Activated CD4-positive, alpha-beta T cell treated with anti-CD3 and anti-CD28 coated beads for 24 hours (primary cell): ENCODE data around the gene GJB4.
"Not testable (repeated sequence)": the region's sequence is repeated elsewhere in the genome, so short reads cannot be mapped to it uniquely, and the experiment has no call there.

Experiments used
- DNase-seq, 2 donors: peaks; one replicate each; pipeline ENCODE4 v3.0.0-alpha.2; 2020; ENCODE audit warnings: low read depth in 2 of 2

GJB4 gene

DNA sequence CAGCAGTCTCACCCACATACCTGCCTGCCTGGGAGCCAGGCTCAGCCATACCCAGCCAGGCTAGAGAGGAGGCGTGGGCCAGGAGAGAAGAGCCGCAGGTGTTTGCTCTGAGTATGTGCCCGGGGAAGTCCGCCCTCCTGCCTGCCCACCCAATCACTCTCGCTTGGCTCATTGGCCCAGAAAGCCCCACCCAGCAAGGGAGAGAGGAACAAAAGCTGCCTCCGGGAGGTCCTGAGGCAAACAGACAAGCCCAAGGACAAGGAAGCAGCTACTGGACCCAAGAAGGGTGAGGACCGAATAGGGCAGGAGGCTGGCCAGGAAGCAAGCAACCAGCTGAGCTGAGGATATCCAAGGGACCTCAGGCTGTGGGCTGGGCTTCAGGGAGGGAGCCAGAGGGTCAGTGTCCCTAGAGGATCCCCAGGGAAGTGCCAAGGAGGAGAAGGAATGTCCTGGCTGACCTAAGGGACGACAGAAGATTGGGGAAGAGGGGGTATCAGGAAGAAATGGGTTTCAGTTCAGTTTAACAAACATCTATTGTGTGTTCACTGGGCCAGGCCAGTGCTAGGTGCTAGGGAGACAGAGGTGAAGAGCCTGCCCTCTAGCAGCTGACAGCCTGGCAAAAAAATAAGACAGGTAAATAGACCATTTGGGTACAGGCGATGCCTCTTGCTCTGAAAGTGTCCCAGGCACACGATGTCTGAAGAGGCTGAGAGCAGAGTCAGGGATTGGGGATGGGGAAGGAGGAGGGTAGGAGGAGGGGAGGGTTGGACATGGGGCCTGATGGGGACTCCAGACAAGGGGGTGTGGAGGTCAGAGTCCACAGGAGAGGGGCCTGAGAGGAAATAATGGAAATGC, at the start of gene GJB4:
GJB4 (plus strand) TSS at position 238 of the 855 bp plus-strand sequence. CDS start 1,515 bp downstream, outside the sequence.
- no peak for DNase-seq

DNA sequence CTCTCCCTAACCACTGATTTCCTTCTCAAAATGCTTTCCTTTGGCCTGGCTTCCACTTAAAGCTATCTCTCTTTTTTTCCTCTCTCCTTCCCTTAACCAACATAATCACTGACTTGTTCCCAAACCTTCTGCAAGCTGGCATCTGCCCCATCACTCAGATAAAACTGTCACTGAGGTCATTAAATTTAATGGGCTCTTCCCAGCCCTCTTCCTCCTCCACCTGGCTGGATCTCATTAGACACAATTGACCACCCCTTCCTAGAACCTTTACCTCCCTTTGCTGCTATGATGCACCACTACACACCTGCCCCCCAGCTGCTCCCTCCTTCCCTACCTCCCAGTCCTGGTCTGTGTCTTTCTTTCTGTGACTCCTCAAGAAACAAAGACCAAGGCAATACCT, 48.7 kb upstream of the GJB4 start:
- DNase-seq = no peak

DNA sequence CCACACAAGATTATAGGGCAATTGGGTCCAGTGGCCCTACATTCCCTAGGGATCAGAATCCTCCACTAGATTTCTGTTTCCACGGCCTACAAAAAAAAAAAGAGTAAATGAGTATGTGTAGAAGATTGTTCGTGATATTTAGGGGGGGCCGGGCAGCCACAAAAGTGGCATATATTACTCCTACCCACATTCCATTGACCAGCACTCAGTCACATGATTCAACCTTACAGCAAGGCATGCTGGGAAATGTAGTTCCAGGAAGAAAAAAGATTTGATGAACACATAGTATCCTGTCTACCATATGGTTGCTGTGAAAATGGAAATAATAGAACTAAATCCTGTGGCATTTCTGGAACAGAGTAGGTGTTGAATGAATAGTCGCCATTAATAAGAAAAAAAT, 48.1 kb upstream of the GJB4 start:
- no peak for DNase-seq

DNA sequence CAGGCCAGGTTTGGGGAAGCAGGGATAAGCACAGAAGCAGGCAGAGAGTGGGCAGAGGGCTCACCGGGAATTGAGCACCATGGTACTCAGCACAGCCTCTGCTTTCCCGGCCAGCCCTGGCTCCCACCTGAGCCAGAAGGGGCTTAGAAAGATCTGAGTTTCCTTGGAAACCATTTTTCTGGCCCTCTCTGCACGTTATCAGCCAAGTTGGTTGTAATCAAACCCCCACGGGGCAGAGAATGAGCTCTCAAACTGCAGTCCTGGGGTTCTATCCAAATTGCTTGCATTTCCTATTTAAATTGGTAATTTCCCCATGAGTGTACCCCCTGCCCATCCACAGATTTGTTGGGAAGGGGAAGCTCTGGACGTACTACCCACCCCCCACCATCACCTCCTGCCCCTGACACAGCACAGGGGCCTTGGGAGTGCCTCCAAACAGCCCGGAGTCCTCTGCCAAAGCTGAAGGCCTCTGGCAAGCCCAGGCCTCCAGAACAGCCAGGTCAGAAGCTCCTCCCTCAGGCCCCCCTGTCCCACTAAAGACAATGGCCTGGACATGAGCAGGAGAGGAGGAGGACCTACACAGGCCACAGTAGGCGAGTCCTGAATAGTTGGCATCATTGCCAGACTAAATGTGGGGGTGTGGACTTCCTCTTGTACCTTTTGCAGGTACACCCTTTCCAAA, 47.4 kb upstream of the GJB4 start:
- no peak for DNase-seq

DNA sequence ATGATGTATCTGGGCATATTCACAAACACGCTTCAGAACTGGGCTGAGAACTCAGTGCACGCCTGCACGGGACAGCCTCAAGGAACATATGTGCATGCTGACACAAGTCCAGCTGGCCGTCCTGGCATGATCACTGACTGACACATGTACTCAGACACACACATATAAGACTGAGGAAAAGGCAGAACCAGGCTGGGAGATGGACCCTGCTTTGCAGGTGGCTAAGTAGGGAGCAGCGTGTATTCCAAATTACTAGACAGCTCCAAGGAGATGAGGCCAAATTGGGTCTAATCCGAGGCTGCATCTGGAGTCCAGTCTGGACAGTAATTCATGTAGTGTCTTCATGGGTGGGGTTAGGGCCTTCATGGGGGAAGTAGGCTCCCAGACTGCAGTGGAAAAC, 46.1 kb upstream of the GJB4 start:
- no peak for DNase-seq

DNA sequence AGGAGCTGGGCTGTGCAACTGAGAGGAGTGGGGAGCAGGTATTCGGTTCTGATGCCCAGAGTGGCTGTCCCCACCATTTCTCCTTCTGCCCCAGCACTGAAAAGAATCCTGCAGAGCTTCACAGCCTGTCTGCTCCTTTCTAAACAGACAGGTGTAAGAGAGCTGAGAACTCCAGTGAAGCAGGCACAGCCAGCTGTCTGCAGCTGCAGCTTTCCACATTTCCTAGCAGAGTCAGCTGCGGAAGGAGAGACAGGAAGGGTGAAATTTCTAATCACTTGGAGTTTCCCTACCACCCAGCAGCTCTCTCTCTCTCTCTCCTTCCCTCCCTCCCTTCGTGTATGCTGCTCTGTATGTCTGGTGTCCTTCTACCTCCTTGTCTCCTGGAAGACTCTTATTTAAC, 45.2 kb upstream of the GJB4 start:
- no peak for DNase-seq

DNA sequence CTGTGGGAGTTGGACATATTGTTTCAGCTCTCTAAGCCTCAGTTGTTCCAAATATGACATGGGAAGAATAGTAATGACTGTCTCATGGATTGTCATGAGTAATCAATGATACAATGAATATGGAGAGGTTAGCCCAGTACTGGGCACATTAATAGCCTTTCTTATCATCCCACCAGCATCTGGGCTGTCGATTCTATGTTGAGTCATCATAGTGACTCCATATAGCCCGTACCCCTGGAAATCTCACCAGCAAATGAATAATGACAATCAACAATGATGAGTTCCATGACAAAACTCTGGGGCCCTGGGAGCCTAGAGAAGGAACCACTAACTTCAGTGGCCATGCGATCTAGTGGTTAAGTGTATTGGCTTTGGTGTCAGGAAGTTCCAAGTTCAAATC, 44.4 kb upstream of the GJB4 start:
- DNase-seq = no peak

DNA sequence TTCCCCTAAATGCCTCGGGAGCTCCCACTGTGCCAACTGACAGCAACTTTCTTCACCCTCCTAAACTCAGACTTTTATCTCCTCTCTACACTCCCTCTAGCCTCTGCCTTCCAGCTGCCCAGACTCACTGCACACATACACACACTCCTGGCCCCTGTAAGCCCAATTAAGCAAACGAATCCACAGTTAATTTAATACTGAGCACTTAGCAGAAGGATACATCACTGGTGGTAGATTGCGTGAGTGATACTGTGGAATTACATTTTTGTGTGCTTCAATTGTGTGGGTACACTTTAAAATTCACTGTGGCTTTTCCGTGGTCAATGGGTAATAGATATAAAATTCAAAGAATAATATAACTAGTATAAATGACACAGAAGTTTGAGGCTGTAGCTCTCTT, 38.3 kb upstream of the GJB4 start:
- DNase-seq = no peak

DNA sequence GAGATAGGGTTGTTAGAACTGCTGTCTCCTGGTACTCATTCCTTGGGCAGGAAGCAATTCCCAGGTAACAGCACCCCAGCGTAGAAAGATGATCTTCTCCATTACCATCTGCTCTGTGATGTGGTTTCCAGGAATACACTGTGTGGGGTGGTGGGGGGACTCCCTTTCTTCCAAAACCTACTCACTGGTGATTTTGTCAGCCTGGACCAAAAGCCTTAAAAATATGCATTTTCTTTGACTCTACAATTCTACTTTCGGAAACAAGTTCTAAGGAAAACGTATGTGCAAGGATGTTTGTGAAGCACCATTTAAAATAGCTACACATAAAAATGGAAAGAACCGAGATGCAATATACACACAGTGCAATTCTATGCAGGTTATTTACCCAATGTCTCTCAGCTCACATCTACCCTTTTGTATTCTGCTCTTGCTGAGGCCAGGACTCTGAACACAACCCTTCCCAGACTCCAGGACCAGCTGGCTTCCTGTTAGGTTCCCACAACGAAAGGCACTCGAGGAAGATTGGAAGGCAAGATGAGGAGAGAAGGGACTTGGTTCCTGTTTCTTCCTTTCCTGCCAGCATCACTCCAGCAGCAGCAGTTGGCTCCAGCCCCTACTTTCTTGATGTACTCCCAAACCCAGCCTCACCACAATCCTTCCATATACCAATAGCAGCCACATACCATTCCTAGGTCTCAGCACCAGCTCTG, 37.7 kb upstream of the GJB4 start:
- no peak for DNase-seq

DNA sequence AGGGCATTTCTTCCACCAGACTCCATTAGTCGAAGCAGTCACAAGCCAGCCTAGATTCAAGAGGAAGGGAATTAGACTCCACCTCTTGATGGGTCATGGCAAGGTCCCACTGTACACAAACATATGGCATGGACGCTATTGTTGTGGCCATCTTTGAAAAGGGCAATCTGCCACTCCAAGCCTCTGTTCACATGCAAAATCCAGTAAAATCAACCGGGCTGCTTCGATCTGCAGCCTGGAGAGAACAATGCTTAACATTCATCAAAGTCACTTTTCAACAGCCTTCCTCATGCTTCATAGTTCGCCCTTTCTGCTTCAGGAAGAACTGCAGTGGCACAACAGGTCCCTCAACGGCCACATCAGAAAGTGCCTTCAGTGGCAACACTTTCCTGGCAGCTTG, 32.7 kb upstream of the GJB4 start:
- DNase-seq = no peak

DNA sequence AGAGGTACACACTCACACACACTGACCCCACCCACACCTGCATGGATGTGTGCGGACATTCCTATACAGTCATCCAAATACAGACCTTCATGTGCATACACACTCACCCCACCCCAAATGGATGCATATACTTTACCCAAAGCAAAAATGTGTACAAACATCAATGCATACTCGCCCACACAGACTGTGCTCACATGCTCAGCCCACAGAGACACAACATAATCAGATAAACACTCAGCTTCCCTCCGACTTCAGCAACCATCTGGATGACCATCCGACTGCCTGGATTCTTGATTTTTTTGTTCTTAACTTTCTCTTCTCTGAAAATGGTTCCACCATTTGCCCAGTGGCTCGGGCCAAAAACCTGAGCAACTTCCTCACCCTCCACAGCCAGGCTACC, 29.1 kb upstream of the GJB4 start:
- DNase-seq = no peak

DNA sequence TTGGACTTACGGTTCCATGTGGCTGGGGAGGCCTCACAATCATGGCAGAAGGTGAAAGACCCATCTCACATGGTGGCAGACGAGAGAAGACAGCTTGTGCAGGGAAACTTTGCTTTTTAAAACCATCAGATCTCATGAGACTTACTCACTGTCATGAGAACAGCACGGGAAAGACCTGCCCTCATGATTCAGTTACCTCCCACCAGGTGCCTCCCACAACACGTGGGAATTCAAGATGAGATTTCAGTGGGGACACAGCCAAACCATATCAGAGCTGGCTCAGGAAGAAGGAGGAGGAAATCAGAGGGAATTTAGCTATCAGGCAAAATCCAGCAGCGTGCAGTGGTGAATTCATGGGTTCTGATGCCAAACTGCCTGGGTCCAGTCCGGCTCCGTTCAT, 26.7 kb upstream of the GJB4 start:
- DNase-seq = not testable (repeated sequence)

DNA sequence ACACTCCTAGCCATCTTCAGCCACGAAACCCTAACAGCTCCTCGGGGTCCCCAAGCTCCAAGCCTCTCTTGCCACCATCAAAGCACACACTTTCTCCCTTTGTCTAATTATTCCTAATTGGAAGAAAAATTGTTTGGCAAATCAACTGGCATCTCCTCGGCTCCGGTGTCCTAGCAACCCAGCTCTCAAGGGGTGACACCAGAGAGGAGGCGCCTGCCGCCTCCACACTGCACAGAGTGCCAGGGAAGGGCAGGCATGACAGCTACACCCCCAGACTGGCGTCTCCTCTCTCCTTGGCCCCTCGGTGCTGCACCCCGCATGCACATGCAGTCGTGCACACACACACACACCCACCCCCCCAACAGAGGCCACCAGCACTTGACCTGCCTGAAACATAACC, 22.8 kb upstream of the GJB4 start:
- no peak for DNase-seq

DNA sequence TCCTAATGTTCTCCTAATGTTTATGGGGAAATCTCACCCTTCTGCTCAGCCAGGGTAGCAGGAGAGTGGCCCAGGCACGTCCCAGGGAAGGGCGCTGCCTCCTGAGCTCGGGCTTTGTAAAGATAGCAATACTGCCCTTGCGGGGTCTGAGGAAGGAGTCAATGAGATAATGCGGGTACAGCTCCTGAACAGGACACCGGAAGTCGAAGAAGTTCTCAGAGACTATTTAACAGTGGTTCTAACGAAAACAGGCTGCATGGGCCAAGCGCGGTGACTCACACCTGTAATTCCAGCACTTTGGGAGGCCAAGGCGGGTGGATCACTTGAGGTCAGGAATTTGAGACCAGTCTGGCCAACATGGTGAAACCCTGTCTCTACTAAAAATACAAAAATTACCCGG, 22.3 kb upstream of the GJB4 start:
- DNase-seq = not testable (repeated sequence)

DNA sequence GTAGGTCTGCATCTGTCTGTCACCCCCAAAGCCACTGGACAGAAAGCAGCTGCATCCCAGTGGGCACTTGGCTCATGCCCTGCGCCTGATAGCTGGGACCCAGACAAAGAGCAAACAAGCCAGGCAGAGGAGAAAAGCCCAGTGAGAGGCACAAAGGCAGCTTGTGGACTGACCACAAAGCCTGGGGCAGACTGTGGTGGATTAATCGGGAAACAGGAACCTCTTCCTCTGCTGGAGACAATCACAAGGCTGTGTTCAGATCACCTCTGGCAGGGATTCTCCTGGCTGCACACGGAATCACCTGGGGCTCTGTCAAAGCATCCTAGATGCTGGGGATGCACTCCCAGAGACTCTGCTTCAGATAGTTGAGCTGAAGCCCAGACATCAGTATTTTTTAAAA, 19.9 kb upstream of the GJB4 start:
- no peak for DNase-seq

DNA sequence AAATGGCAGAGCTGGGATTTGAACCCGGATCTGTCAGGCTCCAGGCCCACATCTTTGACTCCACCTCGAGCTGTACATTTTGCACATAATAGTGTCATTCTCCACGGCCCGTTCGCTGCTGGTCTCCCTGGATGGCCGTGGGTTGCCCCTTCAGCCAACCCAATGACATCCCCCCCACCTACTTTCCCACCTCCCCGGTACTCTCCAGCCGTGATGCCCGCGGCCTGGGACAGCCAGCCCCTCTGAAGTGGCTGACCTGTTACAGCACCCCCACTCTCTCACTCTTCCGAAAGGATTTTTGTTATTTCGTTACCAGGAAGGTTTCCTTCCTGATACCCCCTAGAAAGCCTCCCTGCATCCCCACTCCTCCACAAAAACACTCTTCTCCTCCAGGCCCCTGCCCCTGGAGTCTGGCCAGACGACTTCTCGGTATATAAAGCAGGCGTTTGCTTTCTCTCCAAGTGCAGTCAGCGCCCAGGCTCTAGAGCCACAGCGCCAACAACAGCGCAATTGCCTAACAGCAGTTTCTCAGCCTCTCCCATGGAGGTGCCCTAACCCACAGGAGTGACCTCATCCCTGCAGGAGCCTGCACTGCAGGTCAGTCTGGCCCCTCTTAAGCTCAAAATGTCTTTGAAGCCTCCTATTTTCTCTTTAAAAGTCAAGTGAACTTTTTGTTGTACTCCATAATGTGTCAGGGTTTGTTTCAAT, 19.2 kb upstream of the GJB4 start:
- no peak for DNase-seq

DNA sequence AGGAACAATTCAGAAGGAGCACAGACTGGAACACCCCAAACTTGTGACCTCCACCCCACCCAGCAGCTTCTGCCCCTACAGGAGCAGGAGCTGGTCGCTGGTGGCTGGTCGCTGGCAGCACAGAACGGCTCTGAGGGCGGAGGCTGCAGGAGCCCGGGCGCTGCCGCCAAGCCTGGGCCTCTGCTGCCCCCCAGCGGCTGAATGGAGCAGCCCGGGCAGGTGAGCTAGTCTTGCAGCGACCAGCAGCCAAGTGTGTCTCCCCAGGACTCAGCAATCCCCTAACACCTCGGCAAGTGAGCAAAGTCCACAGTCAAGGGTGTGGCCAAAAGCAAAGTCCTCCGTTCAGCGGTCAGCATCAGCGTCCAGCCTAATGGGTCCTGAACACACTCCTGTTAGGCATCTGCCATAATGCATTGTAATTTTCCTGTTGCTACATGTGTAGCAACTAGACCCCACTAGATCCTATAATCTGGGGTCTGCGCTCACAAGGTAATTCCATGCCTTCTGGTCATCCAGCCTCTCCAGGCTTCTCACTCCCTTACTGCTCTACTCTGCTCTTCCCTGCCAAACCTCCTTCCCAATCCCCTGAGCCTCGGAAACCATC, 16.8 kb upstream of the GJB4 start:
- peak; percentile 73 to 81 for DNase-seq

DNA sequence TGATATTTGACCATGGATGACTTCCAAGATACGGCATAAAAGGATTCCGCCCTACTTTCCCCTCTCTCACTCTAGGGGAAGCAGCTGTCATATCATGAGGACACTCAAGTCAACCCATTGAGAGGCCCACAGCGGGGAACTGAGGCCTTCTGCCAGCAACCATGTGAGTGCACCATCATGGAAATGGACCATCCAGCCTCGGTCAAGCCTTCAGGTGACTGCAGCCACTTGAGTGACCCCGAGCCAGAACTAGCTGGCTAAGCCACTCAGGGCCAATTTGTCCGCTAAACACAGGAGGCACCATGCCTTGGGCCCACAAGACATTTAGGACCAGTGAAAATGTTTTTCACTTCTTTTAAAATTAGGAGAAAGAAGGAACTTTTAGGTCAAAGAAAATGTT, 15.8 kb upstream of the GJB4 start:
- no peak for DNase-seq

DNA sequence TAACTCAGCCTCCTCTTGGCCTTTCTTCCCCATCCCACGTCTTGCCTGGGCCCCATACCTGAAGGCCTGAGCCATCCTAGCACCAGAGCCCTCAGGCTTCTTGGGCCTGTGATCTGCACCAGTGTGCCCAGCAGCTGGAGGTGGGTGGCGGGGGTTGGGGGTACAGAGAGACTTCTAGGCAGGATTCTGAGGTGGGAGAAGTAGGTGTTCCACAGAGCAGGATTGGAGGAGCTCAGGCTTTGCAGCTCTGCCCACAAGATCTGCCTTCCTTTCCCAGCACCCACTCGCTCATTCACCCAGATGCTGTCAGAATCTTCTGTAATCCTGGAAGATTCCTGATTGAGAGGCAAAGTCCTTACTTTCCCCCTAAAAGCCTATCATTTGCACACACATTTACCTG, 14.7 kb upstream of the GJB4 start:
- no peak for DNase-seq

DNA sequence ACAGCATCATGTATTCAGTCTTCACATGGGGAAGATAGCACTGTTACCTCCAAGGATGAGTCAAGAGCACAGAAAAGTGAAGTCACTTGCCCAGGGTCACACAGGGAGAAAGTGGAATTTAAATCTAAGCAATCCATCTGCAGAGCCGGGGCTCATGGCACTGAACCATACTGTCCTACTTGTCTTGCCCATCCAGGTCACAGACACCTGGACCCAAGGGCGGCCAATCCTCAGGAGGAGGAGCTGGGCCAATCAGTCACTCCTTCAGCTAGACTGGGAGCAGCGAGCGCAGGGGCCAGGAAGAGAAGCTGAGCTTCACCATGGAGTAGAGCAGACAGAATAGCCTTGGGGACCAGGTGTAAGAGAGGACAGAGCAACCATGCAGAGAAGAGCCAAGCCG, 13.9 kb upstream of the GJB4 start:
- no peak for DNase-seq

DNA sequence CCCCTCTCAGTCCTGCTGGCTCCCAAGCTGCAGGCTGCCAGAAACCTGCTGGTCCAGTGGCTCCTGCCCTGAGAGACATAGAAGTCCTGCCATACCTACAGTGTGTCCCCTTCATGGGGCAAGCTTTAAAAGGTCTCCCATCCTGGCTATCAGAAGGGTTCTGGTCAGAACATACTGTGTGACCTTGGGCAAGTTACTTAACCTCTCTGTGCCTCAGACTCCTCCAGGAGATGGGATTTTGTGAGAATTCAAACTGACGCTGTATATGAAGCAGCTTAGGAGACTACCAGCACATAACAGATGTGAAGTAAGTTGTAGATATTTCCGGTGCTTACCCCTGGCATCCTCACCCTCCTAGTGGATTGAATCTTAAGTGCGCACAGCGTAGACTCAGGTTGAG, 13.4 kb upstream of the GJB4 start:
- no peak for DNase-seq
